PC-9 (cell line): ENCODE results near the gene CELF2.

ENCODE experiments used
- CTCF ChIP-seq: fragments of 200-600 bp; sonication (generic); conservative IDR thresholded peaks from 2 replicates; pipeline ENCODE4 v1.6.1; 2017; ENCODE audit warnings: mixed run types, antibody characterized with exemption, mild to moderate bottlenecking, moderate library complexity
- EZH2 ChIP-seq: fragments of 200-600 bp; sonication (generic); IDR thresholded peaks from 2 replicates; pipeline ENCODE4 v1.8.0; 2017; ENCODE audit warnings: antibody characterized with exemption, low read depth

GRCh38 chr10:11064832-11065231 lies 47.2 kb downstream of the CELF2 start:
- no peak for TF ChIP-seq CTCF
- TF ChIP-seq EZH2, result no peak
